ENCODE measurements around the gene PIN4. TPM values are rescaled to one million over a fixed set of nuclear protein-coding genes. Genes with fewer than 3 reads are reported as not detected.

The PIN4 gene
- total and polyA plus RNA-seq, 2 of the 8 experiments (the other 6 are each of a cell fraction or from before 2014, with no cell fraction given), result 4.8 to 9.4 TPM

DNA sequence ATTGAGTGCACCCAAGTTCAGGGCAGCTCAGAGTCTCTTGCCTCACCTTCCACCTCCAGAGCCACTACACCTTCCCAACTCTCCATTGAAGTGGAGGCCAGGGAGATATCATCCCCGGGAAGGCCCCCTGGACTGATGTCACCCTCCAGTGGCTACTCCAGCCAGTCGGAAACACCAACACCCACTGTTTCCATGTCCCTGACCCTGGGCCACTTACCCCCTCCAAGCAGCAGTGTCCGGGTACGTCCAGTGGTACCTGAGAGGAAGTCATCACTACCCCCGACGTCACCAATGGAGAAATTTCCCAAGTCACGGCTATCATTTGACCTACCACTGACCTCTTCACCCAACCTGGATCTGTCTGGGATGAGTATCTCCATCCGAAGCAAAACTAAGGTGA lies 42.0 kb upstream of the PIN4 start:
- Histone ChIP-seq H3K4me3 (ENCODE audit: extremely low read depth in 1 of 4, insufficient read depth in 2 of 4, low read depth in 3 of 4, low read length in 4 of 4) (no peak overlapping the region), H3K79me2 (ENCODE audit: control insufficient read depth in 1 of 2, insufficient read depth in 2 of 2, low read length in 2 of 2) (no peaks in the 10 kb centered on the region), H4K8ac (ENCODE audit: extremely low read depth, insufficient read depth, low read length) (no peak overlapping the region), H3K23ac (ENCODE audit: insufficient read length) (no peak overlapping the region), H3K18ac (ENCODE audit: extremely low read depth, low read length) (no peak overlapping the region), H3K79me1 (ENCODE audit: low read depth, low read length) (no peaks in the 10 kb centered on the region), H3K27me3 (replicated peaks in 1 of 4; ENCODE audit: control insufficient read depth in 3 of 4, extremely low read depth in 1 of 4, insufficient read depth in 3 of 4, low read length in 3 of 4) (no peaks in the 10 kb centered on the region), H3K27ac (ENCODE audit: low read depth, low read length) (no peak overlapping the region), H3K4me2 (ENCODE audit: insufficient read depth in 1 of 2, low read depth in 2 of 2, low read length in 2 of 2) (no peak overlapping the region), H3K14ac (ENCODE audit: insufficient read length) (no peak overlapping the region), H3K9me3 (ENCODE audit: insufficient read depth in 2 of 2, low read depth in 1 of 2, low read length in 1 of 2) (no peaks in the 10 kb centered on the region), H2BK20ac (ENCODE audit: low read length) (no peak overlapping the region), H2AFZ (ENCODE audit: low read length) (no peak overlapping the region), H3K9ac (replicated peaks in 1 of 4; ENCODE audit: extremely low read depth in 1 of 4, low read depth in 3 of 4, low read length in 3 of 4) (no peak overlapping the region), H4K20me1 (replicated peaks in 1 of 2; ENCODE audit: control insufficient read depth in 1 of 2, insufficient read depth in 2 of 2, low read length in 2 of 2) (peaks cover 0 to 4% of the 10 kb centered on the region in 2 experiments), H4K5ac (ENCODE audit: insufficient read length, low read depth, low read length) (no peak overlapping the region), H3K23me2 (ENCODE audit: low read depth, low read length) (no peaks in the 10 kb centered on the region), H4K91ac (replicated peaks; ENCODE audit: insufficient read length, low read length) (no peak overlapping the region), H3K4ac (replicated peaks; ENCODE audit: insufficient read length, low read depth, low read length) (no peak overlapping the region), H2BK5ac (ENCODE audit: low read depth, low read length) (no peak overlapping the region), H2BK15ac (ENCODE audit: low read length) (no peak overlapping the region), H3K36me3 (ENCODE audit: control insufficient read depth in 2 of 4, insufficient read depth in 4 of 4, low read length in 3 of 4) (peaks cover 0 to 4% (median 2%) of the 10 kb centered on the region in 4 experiments; a peak in 2 of 8 replicates), H2BK120ac (replicated peaks; ENCODE audit: low read depth, low read length) (no peak overlapping the region), H2BK12ac (ENCODE audit: low read depth, low read length) (no peak overlapping the region), H3K4me1 (replicated peaks in 1 of 4; ENCODE audit: control insufficient read depth in 3 of 4, insufficient read depth in 4 of 4, low read length in 3 of 4) (no peaks in the 10 kb centered on the region), H3K56ac (replicated peaks; ENCODE audit: insufficient read length, low read depth, low read length) (no peak overlapping the region), H2AK5ac (ENCODE audit: low read depth, low read length) (no peak overlapping the region)
- ChIA-PET CTCF (ENCODE audit: partially characterized antibody) (no interaction called here), POLR2A (ENCODE audit: partially characterized antibody) (no interaction called here)
- DNase-seq (ENCODE audit: low read depth in 1 of 2, low spot score in 2 of 2) (no peak), FAIRE-seq (no peak)
- WGBS, 2 experiments (ENCODE audit: extremely low coverage in 1 of 2, insufficient coverage in 1 of 2, insufficient read length in 1 of 2, insufficient replicate concordance in 2 of 2, low coverage in 1 of 2, low lambda C conversion rate in 2 of 2, missing lambda C conversion rate in 1 of 2), result 89% methylated on average over 8 of the region's 8 CpGs; no CpG with 5 or more reads in 1 of the 2 experiments
- TF ChIP-seq GABPA (IDR thresholded peaks at IDR 0.05; ENCODE audit: borderline replicate concordance, insufficient read depth, low read length) (no peak), BCL11A (IDR thresholded peaks at IDR 0.05; ENCODE audit: low read depth in 2 of 2, low read length in 2 of 2) (no peak), POLR2AphosphoS5 (IDR thresholded peaks at IDR 0.05; ENCODE audit: low read depth, low read length) (no peak), SAP30 (IDR thresholded peaks at IDR 0.05; ENCODE audit: insufficient read depth, insufficient replicate concordance, low read length) (no peak), GTF2F1 (IDR thresholded peaks at IDR 0.05; ENCODE audit: borderline replicate concordance, low read depth, low read length) (no peak), TEAD4 (IDR thresholded peaks at IDR 0.05; ENCODE audit: low read depth, low read length) (no peak), SIRT6 (IDR thresholded peaks at IDR 0.05; ENCODE audit: low read length) (no peak), CTBP2 (IDR thresholded peaks at IDR 0.05; ENCODE audit: borderline replicate concordance, insufficient read depth, insufficient read length, low read length) (no peak), CHD1 (IDR thresholded peaks at IDR 0.05; ENCODE audit: low read depth, low read length) (no peak)

All from H1 (cell line).